Adrenal gland (tissue), 12 donors: Measurements from ENCODE around the gene ASTN2. TPM values are rescaled to one million over a fixed set of nuclear protein-coding genes. Genes with fewer than 3 reads are reported as not detected.
A peak's percentile ranks its signal among the peaks of the same experiment; 100 is the strongest.

Experiments
- DNase-seq, 7 donors: peaks; one replicate each; pipeline ENCODE4 v3.0.0-alpha.2; 2019 to 2020
- H3K27ac ChIP-seq, 5 donors: fragments of 200-600 bp; sonication (generic) in 4 of 5; 1 replicate in 3 of 5; 2 replicates in 2 of 5; pipeline versions ENCODE4 v1.5.1 to v1.8.0; 2016 to 2020; ENCODE audit warnings: mild to moderate bottlenecking in 1 of 5
- H3K27me3 ChIP-seq: fragments of 200-600 bp; 2 replicates; pipeline ENCODE4 v1.8.0; 2021
- H3K36me3 ChIP-seq, 2 donors: fragments of 200-600 bp; replicated peaks in 1 of 2; 1 replicate in 1 of 2; 2 replicates in 1 of 2; pipeline versions ENCODE4 v1.5.1 to v1.8.0; 2018 to 2022
- H3K4me1 ChIP-seq, 2 donors: fragments of 200-600 bp; replicated peaks in 1 of 2; 1 replicate in 1 of 2; 2 replicates in 1 of 2; pipeline versions ENCODE4 v1.5.1 to v1.8.0; 2018 to 2021
- H3K4me3 ChIP-seq, 4 donors: fragments of 200-600 bp; sonication (generic) in 3 of 4; one replicate each; pipeline ENCODE4 v1.5.1; 2016 to 2018
- H3K9me3 ChIP-seq, 3 donors: fragments of 200-600 bp; sonication (generic) in 1 of 3; replicated peaks in 1 of 3; 1 replicate in 2 of 3; 2 replicates in 1 of 3; pipeline versions ENCODE4 v1.5.1 to v1.8.0; 2016 to 2021
- POLR2A ChIP-seq, 2 donors: fragments of 450-650 bp; IDR thresholded peaks; one replicate each; pipeline ENCODE4 v1.6.1; 2017; ENCODE audit warnings: antibody characterized with exemption in 2 of 2, mild to moderate bottlenecking in 2 of 2, moderate library complexity in 1 of 2
- WGBS, 4 donors: extraction: QIAGEN DNeasy Blood & Tissue Kit in 2 of 4; methylation state at CpG; one replicate each; pipeline versions ENCODE4 v1.1.5 to v1.1.7; 2013 to 2017; 5-methylcytosine and 5-hydroxymethylcytosine counted together
- intact Hi-C, 2 donors: fragments of 100-400 bp; cut with DNase I; formaldehyde crosslinking; loops; one replicate each; pipeline versions ENCODE4 v1.14.1 to v1.15.0; 2022 to 2023
- polyA plus RNA-seq, 3 donors: library from polyadenylated mRNA; stranded (reverse); fragments of 200-250 nt in 2 of 3; fragments of 350-450 nt in 1 of 3; fragmentation: Illumina TruSeq in 1 of 3; extraction: RNeasy Lipid Tissue Mini Kit (QIAGEN cat#74804) in 1 of 3; gene quantifications; one replicate each; pipeline ENCODE4 v1.2.3, GENCODE V29; 2013 to 2014
- total RNA-seq, 9 donors: library from RNA; depleted of rRNA in 4 of 9; stranded (reverse); fragments of >200 nt in 4 of 9; fragments of 120-200 nt in 1 of 9; fragmentation: NEBNext Ultra II Directional in 1 of 9; extraction: Animal tissue kit (Norgen Biotek cat#: 25700) in 1 of 9; gene quantifications; one replicate each; pipeline versions ENCODE4 v1.1.0 to v1.2.4, GENCODE V29; 2013 to 2023
- TF ChIP-seq, protein P1 (sequence below), 6 experiments: fragments of 450-650 bp in 4 of 6; fragments of 200-600 bp in 2 of 6; sonication (generic) in 1 of 6; IDR thresholded peaks; 1 replicate in 5 of 6; 2 replicates in 1 of 6; pipeline versions ENCODE4 v1.5.1 to v1.8.0; 2016 to 2021; ENCODE audit warnings: antibody characterized with exemption in 6 of 6, mild to moderate bottlenecking in 2 of 6, moderate library complexity in 1 of 6
- donor health status: healthy with polysubstance abuse.
- donor health status: Bipolar disorder and iron deficiency.
- donor health status: DM: yes; HTN: yes; CAD: no.
- donor health status: DM: no; HTN: no; CAD: no.
- donor health status: DM: no; HTN: no; CAD: no.
- donor health status: DM: yes; HTN: yes; CAD: no.

ASTN2 gene
- total and polyA plus RNA-seq, 12 donors: 2.5 to 15.6 (median 6.8) TPM

DNA sequence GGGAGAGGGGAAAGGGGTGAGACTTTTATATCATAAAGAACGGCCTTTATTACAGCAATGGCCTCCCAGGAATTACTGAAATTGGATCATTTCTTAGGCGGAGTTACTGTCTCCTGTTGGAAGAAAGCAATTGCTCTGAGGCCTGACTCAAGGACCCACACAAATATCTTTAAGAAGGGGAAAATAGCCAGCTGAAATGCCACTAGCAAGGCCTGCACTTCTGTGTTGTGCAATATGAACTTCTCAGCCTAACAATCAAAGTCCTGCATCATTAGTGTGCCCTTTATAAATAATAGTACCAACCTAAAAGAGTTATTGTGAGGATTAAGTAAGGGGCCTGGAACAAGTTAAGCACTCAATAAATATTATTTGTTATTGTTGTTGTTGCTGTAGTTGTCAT lies 757.9 kb downstream of the ASTN2 start:
- TF ChIP-seq, protein P1, sequence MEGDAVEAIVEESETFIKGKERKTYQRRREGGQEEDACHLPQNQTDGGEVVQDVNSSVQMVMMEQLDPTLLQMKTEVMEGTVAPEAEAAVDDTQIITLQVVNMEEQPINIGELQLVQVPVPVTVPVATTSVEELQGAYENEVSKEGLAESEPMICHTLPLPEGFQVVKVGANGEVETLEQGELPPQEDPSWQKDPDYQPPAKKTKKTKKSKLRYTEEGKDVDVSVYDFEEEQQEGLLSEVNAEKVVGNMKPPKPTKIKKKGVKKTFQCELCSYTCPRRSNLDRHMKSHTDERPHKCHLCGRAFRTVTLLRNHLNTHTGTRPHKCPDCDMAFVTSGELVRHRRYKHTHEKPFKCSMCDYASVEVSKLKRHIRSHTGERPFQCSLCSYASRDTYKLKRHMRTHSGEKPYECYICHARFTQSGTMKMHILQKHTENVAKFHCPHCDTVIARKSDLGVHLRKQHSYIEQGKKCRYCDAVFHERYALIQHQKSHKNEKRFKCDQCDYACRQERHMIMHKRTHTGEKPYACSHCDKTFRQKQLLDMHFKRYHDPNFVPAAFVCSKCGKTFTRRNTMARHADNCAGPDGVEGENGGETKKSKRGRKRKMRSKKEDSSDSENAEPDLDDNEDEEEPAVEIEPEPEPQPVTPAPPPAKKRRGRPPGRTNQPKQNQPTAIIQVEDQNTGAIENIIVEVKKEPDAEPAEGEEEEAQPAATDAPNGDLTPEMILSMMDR (IDR thresholded peaks at IDR 0.05): no peak
- TF ChIP-seq POLR2A (IDR thresholded peaks at IDR 0.05): no peak
- no peaks in the 10 kb centered on the region for H3K27me3 ChIP-seq
- H3K36me3 ChIP-seq: no peaks in the 10 kb centered on the region
- H3K4me3 ChIP-seq: no peak overlapping the region
- 72 to 87% (median 81%) methylated on average over 2 of the region's 2 CpGs for WGBS, 4 donors
- H3K4me1 ChIP-seq: peaks cover 0 to 8% of the 10 kb centered on the region in 2 donors
- H3K9me3 ChIP-seq: no peaks in the 10 kb centered on the region
- DNase-seq: no peak
- intact Hi-C loops: loop anchor here in 1 of 2 donors (10.0 kb wide), 1 partner anchor 502 kb away; the partner anchor contains the start of gene PAPPA
- H3K27ac ChIP-seq: peak overlapping the region in 1 of 5 donors; percentile 32

DNA sequence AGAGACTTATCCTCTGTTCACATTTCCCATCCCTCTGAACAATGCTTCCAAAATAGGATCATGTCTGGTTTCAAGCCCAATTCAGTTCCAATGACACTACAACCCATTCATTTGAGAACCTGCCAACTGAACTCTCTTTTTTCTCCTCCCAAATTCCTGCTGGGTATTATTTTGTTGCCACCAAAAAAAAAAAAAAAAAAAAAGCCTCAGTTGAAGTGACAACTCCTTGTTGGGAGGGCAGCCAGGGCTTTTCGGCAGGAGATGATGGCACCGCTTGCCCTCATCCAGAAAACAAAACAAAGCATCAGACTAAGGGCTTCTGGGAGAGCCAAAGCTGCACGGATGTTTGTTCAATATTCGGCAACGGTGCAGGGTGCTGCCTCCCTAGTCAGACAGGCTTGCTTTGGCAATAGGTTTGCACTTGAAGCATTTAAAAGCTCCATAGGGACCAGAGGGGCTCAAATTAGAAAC lies 758.3 kb downstream of the ASTN2 start:
- WGBS, 4 donors: 54 to 80% (median 73%) methylated on average over 5 of the region's 5 CpGs
- intact Hi-C loops: loop anchor here in 1 of 2 donors (10.0 kb wide), 1 partner anchor 502 kb away; the partner anchor contains the start of gene PAPPA
- peak overlapping the region in 2 of 5 donors; percentile 32 to 41 for H3K27ac ChIP-seq
- H3K9me3 ChIP-seq: no peaks in the 10 kb centered on the region
- TF ChIP-seq, protein P1 (IDR thresholded peaks at IDR 0.05): no peak
- no peak for TF ChIP-seq POLR2A (IDR thresholded peaks at IDR 0.05)
- no peaks in the 10 kb centered on the region for H3K27me3 ChIP-seq
- DNase-seq: no peak
- H3K36me3 ChIP-seq: no peaks in the 10 kb centered on the region
- no peak overlapping the region for H3K4me3 ChIP-seq
- peaks cover 0 to 8% of the 10 kb centered on the region in 2 donors for H3K4me1 ChIP-seq

DNA sequence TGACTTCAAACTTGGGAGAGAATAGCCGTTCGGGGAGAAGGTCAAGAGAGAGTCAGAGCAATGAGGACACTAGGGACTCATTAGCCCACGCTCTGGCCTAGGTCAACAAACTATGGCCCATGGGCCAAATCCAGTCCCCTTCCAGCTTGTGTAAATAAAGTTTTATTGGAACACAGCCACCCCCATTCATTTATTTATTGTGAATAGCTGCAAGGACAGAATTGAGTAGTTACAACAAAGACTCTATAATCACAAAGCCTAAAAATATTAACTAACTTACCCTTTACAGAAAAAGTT lies 760.9 kb downstream of the ASTN2 start:
- peaks cover 0 to 8% of the 10 kb centered on the region in 2 donors for H3K4me1 ChIP-seq
- H3K36me3 ChIP-seq: no peaks in the 10 kb centered on the region
- no peaks in the 10 kb centered on the region for H3K9me3 ChIP-seq
- TF ChIP-seq, protein P1 (IDR thresholded peaks at IDR 0.05): no peak
- TF ChIP-seq POLR2A (IDR thresholded peaks at IDR 0.05): no peak
- peak in 2 of 7 donors; percentile 28 to 33 for DNase-seq
- intact Hi-C loops: loop anchor here in 1 of 2 donors (10.0 kb wide), 1 partner anchor 499 kb away; the partner anchor contains the start of gene PAPPA
- H3K27ac ChIP-seq: peak overlapping the region in 1 of 5 donors; percentile 9
- WGBS, 4 donors: 80 to 84% (median 83%) methylated on average over 3 of the region's 3 CpGs
- no peaks in the 10 kb centered on the region for H3K27me3 ChIP-seq
- H3K4me3 ChIP-seq: no peak overlapping the region

DNA sequence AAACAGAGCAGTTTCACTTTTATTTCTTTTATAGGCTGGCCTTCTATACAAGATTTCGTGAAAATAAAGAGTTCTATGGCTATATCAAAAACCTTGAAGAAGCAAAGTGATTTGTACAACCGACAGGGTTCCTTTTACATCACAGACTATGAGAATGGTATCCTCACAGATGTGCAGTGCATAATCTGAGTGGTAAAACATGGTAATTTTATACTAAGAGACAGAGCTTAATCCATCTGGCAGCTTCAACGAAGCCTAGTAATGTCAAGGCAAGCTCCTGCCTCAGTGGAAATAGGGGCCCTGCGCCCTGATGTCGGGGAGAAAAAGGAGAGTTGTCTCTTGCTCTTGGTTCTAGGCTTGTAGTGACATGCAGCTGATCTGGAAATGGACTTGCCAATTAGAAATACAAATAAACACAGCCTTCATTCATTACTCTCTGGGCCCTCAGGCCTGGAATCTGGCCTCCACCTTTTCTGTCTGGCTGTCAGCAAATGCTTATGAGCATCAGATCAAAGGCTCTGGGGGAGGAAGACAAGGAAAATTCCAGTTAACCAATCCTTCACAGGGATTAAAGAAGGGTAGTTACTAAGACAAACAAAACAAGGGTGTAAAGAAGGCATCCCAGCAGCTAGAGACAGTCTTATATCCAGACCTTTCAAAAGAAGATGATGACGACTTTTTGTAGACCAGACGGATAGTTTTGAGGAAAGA lies 761.4 kb downstream of the ASTN2 start:
- Histone ChIP-seq H3K27me3 (no peaks in the 10 kb centered on the region), H3K4me3 (no peak overlapping the region), H3K27ac (peak overlapping the region in 2 of 5 donors; percentile 9 to 36), H3K9me3 (no peaks in the 10 kb centered on the region), H3K36me3 (no peaks in the 10 kb centered on the region), H3K4me1 (peaks cover 0 to 8% of the 10 kb centered on the region in 2 donors)
- TF ChIP-seq POLR2A (IDR thresholded peaks at IDR 0.05): no peak
- TF ChIP-seq, protein P1 (IDR thresholded peaks at IDR 0.05): no peak
- WGBS, 4 donors: 82 to 89% (median 87%) methylated on average over 7 of the region's 7 CpGs
- no peak for DNase-seq
- intact Hi-C loops: loop anchor here in 1 of 2 donors (10.0 kb wide), 1 partner anchor 499 kb away; the partner anchor contains the start of gene PAPPA
